K562 (cell line): ENCODE results near the gene PHLDB1. TPM values are rescaled to one million over a fixed set of nuclear protein-coding genes. Genes with fewer than 3 reads are reported as not detected.

Experiments
- CC2D1A ChIP-seq: fragments of 450-650 bp; IDR thresholded peaks from 2 replicates; pipeline ENCODE4 v1.6.1; 2017; ENCODE audit warnings: mild to moderate bottlenecking
- CREB1 ChIP-seq, 2 experiments: sonication (generic) in 1 of 2; formaldehyde crosslinking in 1 of 2; IDR thresholded peaks; 2 replicates each; pipeline versions ENCODE4 v1.6.1 to v1.8.0; 2012 to 2022; ENCODE audit warnings: inconsistent platforms in 1 of 2, mild to moderate bottlenecking in 1 of 2, missing genetic modification reagents in 1 of 2, moderate library complexity in 1 of 2
- CTBP1 ChIP-seq: fragments of 450-650 bp; IDR thresholded peaks from 2 replicates; pipeline ENCODE4 v1.6.1; 2016; ENCODE audit warnings: borderline replicate concordance
- FOSL1 ChIP-seq: fragments of 200-800 bp; sonication (Bioruptor generic); conservative IDR thresholded peaks from 2 replicates; pipeline ENCODE4 v1.6.1; 2016; ENCODE audit warnings: missing genetic modification characterization, missing compliant biosample characterization
- FOXK1 ChIP-seq: sonication (generic); formaldehyde crosslinking; IDR thresholded peaks from 2 replicates; pipeline ENCODE4 v1.8.0; 2022; ENCODE audit warnings: missing genetic modification reagents, mild to moderate bottlenecking, borderline replicate concordance
- HDAC2 ChIP-seq: fragments of 450-650 bp; IDR thresholded peaks from 2 replicates; pipeline ENCODE4 v1.6.1; 2016; ENCODE audit warnings: mild to moderate bottlenecking
- KDM5B ChIP-seq: fragments of 200-600 bp; sonication (generic); IDR thresholded peaks from 2 replicates; pipeline ENCODE4 v1.6.1; 2012; ENCODE audit warnings: low read depth, mild to moderate bottlenecking, moderate library complexity, low read length, control low read depth, inconsistent platforms; ENCODE audit not compliant: insufficient replicate concordance
- L3MBTL2 ChIP-seq: fragments of 450-650 bp; IDR thresholded peaks from 2 replicates; pipeline ENCODE4 v1.6.1; 2016; ENCODE audit warnings: mild to moderate bottlenecking, moderate library complexity
- MTA1 ChIP-seq: fragments of 450-650 bp; IDR thresholded peaks from 2 replicates; pipeline ENCODE4 v1.6.1; 2017; ENCODE audit warnings: borderline replicate concordance
- MXI1 ChIP-seq: IDR thresholded peaks from 2 replicates; pipeline ENCODE4 v1.6.1; 2011; ENCODE audit warnings: low read depth, mild to moderate bottlenecking, improper control_type of control experiment, low read length
- NCOA1 ChIP-seq: fragments of 450-650 bp; IDR thresholded peaks from 2 replicates; pipeline ENCODE4 v1.6.1; 2016; ENCODE audit warnings: low read depth
- POLR2B ChIP-seq: fragments of 450-650 bp; IDR thresholded peaks from 2 replicates; pipeline ENCODE4 v1.6.1; 2018; ENCODE audit warnings: low read depth; ENCODE audit not compliant: partially characterized antibody
- POLR2G ChIP-seq: fragments of 200-400 bp; formaldehyde crosslinking; IDR thresholded peaks from 2 replicates; pipeline ENCODE4 v1.6.1; 2017; ENCODE audit warnings: low read depth, mild to moderate bottlenecking, antibody characterized with exemption, low read length, moderate library complexity
- PRDM10 ChIP-seq: fragments of 450-650 bp; IDR thresholded peaks from 2 replicates; pipeline ENCODE4 v1.6.1; 2018; ENCODE audit not compliant: partially characterized antibody
- SMARCA5 ChIP-seq: fragments of 450-650 bp; IDR thresholded peaks from 2 replicates; pipeline ENCODE4 v1.6.1; 2016
- SP1 ChIP-seq: sonication (generic); formaldehyde crosslinking; IDR thresholded peaks from 2 replicates; pipeline ENCODE4 v1.8.1; 2022; ENCODE audit warnings: mild to moderate bottlenecking, missing genetic modification reagents
- TAF1 ChIP-seq: IDR thresholded peaks from 2 replicates; pipeline ENCODE4 v1.6.1; 2011; ENCODE audit warnings: mild to moderate bottlenecking, low read length, moderate library complexity; ENCODE audit not compliant: insufficient read depth, control insufficient read depth, severe bottlenecking; ENCODE audit errors: extremely low read depth
- ZNF41 ChIP-seq: fragments of 250-450 bp; sonication (Bioruptor Pico); conservative IDR thresholded peaks from 2 replicates; pipeline ENCODE4 v1.4.0; 2020; ENCODE audit warnings: mild to moderate bottlenecking
- polyA plus RNA-seq, 8 experiments: library from polyadenylated mRNA; depleted of rRNA in 4 of 8; stranded (reverse) in 5 of 8; unstranded in 3 of 8; fragments of >200 nt; fragmentation: Nextera tagmentation in 2 of 8; fragmentation: Illumina TruSeq in 1 of 8; extraction: Ambion mirVana in 2 of 8; extraction: Trizol in 1 of 8; gene quantifications; 2 replicates each; pipeline versions ENCODE4 v1.2.1 to v1.2.3, GENCODE V29; 2011 to 2014; ENCODE audit warnings: inconsistent platforms in 1 of 8, missing spikeins in 1 of 8
- total RNA-seq, 7 experiments: library from RNA; depleted of rRNA in 6 of 7; stranded (reverse); fragments of >200 nt in 6 of 7; fragmentation: Illumina TruSeq in 2 of 7; extraction: Trizol in 2 of 7; gene quantifications; 2 replicates each; pipeline versions ENCODE4 v1.2.1 to v1.2.3, GENCODE V29; 2011 to 2021; ENCODE audit warnings: low replicate concordance in 1 of 7
- TF ChIP-seq, protein P1 (sequence below): conservative IDR thresholded peaks from 2 replicates; pipeline ENCODE4 v1.6.1; 2011; ENCODE audit warnings: low read depth, mild to moderate bottlenecking, low read length; ENCODE audit not compliant: control insufficient read depth
- TF ChIP-seq, protein P2 (sequence below): fragments of 450-650 bp; formaldehyde crosslinking; IDR thresholded peaks from 2 replicates; pipeline ENCODE4 v1.4.0; 2022; ENCODE audit warnings: missing genetic modification characterization

The PHLDB1 gene
- total and polyA plus RNA-seq, 9 of the 15 experiments (the other 6 are each of a cell fraction or from before 2014, with no cell fraction given): 2.0 to 28.7 (median 16.2) TPM

- TF ChIP-seq L3MBTL2 (peak; percentile 58), MTA1 (peak; percentile 75; the same call in 1 of the 2 replicates), POLR2G (peak; percentile 83), TAF1 (peak; percentile 49), FOXK1 (CRISPR knock-in tag) (no peak), CREB1 (IDR thresholded peaks at IDR 0.05) (0 out of 2 replicates have a peak, but pooled peaks have one; percentile 14), CREB1 (CRISPR knock-in tag; IDR thresholded peaks at IDR 0.05) (no peak), HDAC2 (peak; percentile 93), POLR2B (peak; percentile 44), KDM5B (peak; percentile 27), PRDM10 (peak; percentile 48), SMARCA5 (peak; percentile 73; the same call in 1 of the 2 replicates), ZNF41 (no peak), CC2D1A (peak; percentile 33; the same call in 1 of the 2 replicates), SP1 (peak; percentile 75), NCOA1 (peak; percentile 35; the same call in 1 of the 2 replicates), FOSL1 (tag) (peak; percentile 23; the same call in 1 of the 2 replicates), MXI1 (no peak), CTBP1 (peak; percentile 89; the same call in 1 of the 2 replicates)
- TF ChIP-seq, protein P1, sequence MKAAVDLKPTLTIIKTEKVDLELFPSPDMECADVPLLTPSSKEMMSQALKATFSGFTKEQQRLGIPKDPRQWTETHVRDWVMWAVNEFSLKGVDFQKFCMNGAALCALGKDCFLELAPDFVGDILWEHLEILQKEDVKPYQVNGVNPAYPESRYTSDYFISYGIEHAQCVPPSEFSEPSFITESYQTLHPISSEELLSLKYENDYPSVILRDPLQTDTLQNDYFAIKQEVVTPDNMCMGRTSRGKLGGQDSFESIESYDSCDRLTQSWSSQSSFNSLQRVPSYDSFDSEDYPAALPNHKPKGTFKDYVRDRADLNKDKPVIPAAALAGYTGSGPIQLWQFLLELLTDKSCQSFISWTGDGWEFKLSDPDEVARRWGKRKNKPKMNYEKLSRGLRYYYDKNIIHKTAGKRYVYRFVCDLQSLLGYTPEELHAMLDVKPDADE: 0 out of 2 replicates have a peak, but pooled peaks have one; percentile 17
- TF ChIP-seq, protein P2, sequence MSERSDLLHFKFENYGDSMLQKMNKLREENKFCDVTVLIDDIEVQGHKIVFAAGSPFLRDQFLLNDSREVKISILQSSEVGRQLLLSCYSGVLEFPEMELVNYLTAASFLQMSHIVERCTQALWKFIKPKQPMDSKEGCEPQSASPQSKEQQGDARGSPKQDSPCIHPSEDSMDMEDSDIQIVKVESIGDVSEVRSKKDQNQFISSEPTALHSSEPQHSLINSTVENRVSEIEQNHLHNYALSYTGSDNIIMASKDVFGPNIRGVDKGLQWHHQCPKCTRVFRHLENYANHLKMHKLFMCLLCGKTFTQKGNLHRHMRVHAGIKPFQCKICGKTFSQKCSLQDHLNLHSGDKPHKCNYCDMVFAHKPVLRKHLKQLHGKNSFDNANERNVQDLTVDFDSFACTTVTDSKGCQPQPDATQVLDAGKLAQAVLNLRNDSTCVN: peak; percentile 87; the same call in 1 of the 2 replicates
These were observed 13.8 kb downstream of the PHLDB1 start (continued) for GRCh38 chr11:118621071-118621783.
